GM21825 (cell line): Measurements from ENCODE around the gene UBXN7.
"Not testable (repeated sequence)": the region's sequence is repeated elsewhere in the genome, so short reads cannot be mapped to it uniquely, and the experiment has no call there.

ENCODE experiments used
- ATAC-seq: cut with Tn5 transposase; IDR thresholded peaks from one replicate; pipeline ENCODE4 v1.9.1; 2021; ENCODE audit warnings: mild to moderate bottlenecking, moderate library complexity; ENCODE audit not compliant: unreplicated experiment

UBXN7 gene

DNA sequence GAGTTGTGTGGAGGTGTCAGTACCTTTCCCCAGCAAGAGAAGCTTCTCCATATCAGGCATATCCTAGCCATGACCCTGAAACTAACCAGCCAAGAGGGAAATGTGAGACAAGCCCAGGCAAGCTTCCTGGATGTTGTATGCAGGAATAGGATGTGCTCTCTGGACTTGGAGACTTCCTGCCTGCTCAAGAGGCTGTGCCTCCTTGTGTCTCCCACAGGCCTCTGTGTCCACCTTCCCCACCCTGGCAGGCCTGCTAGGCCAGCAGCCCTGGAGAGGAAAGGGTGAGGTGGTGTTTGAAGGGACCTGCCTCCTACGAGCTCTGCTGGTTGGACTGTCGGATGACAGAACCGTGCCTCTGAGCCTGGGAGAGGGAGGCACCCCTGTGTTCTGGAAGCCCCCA is 112.1 kb downstream of the UBXN7 start:
- no peak for ATAC-seq

DNA sequence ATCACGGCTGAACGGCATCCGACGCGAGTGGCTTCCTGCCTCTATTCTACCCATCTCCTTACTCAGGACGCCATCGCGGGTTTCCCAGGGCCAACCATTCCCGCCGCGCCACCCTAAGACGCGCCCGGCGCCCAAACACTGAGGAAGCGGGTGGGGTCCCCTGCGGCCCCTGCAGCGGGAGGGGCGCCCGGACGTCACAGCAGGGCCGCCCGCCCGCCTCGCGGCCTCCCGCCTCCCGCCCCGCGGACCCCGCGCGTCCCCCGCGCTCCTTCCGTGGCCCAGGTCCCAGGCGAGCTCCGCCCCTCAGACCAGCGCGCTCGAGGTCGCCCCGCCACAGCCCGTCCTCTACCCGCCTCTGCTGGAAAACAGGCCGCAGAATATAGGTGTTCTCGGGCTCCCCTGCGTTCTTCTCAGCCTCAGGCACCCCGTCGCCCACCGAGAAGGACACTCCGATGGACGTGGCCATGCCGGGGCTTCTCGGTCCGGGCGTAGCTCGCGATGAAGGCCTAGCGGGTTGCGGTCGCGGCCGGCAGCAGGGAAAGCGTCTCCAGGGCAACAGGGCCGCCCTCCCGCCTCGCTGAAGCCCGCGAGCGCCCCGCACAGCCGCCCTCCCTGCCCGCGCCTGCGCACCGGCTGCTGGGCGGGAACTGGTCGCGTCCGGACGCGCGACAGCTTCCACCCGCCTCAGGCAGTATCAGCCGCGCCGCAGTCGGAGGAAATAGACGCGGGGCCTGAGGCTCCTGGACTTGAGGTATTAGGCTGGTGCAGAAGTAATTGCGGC is 114.3 kb downstream of the UBXN7 start, which contains the start of gene DYNLT2B:
DYNLT2B (minus strand) TSS at position 554 of the 781 bp plus-strand sequence; CDS start at position 466, 88 bp downstream.
- peak; percentile 90 for ATAC-seq

DNA sequence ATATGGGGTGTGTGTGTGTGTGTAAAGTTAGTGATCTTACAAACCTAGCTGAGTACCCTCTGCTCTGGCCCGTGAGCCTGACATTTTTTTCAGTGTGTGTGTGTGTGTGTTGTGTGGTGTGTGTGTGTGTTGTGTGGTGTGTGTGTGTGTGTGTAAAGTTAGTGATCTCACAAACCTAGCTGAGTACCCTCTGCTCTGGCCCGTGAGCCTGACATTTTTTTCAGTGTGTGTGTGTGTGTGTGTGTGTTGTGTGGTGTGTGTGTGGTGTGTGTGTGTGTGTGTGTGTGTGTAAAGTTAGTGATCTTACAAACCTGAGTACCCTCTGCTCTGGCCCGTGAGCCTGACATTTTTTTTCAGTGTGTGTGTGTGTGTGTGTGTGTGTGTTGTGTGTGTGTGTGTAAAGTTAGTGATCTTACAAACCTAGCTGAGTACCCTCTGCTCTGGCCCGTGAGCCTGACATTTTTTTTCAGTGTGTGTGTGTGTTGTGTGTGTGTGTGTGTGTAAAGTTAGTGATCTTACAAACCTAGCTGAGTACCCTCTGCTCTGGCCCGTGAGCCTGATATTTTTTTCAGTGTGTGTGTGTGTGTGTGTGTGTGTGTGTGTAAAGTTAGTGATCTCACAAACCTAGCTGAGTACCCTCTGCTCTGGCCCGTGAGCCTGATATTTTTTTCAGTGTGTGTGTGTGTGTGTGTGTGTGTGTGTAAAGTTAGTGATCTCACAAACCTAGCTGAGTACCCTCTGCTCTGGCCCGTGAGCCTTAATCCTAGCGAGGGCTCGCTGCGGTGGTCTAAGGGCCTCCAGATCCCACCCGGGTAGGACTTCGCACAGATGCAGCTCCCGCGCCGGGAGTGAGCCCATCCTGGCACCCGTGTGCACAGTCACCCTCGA is 115.2 kb downstream of the UBXN7 start:
- ATAC-seq = peak; percentile 36

DNA sequence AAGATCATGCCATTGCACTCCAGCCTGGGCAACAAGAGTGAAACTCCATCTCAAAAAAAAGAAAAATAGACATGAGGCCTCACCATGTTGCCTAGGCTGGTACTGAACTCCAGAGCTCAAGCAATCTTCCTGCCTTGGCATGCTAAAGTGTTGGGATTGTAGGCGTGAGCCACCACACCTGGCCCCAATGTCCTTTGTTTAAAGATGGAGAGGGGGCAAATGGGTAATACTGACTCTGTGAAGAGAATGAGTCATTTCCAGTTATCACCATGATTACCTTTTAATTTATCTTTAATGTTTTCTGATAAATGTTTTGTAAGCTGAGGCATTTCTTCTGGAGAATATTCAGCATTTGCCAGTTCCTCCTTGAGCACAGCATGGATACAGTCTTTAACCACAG is 116.4 kb downstream of the UBXN7 start:
- no peak for ATAC-seq

DNA sequence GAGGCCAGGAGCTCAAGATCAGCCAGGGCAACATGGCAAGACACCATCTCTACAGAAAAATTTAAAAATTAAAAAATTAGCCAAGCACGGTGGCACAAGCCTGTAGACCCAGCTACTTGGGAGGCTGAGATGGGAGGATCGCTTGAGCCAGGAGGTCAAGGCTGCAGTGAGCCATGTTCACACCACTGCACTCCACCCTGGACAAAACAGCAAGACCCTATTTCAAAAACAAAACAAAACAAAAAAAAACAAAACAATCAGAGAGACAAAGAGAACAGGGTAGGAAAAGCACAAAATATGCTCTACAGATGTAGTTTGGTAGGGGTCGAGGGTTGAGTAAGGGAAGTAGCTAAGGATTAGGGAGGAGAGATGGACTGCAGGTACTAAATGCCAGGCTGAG is 117.6 kb downstream of the UBXN7 start:
- ATAC-seq = no peak

DNA sequence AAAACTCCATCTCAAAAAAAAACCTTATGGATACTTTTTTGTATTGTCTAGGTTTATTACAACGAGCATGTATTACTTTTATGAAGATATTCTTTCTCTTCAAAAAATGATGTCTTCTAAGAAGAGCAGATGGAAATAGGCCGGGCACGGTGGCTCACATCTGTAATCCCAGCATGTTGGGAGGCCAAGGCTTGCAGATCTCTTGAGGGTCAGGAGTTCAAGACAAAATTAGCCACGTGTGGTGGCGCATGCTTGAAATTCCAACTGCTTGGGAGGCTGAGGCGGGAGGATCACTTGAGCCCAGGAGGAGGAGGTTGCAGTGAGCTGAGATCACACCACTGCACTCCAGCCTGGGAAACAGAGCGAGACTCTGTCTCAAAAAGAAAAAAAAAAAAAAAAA is 118.1 kb downstream of the UBXN7 start:
- ATAC-seq = not testable (repeated sequence)

DNA sequence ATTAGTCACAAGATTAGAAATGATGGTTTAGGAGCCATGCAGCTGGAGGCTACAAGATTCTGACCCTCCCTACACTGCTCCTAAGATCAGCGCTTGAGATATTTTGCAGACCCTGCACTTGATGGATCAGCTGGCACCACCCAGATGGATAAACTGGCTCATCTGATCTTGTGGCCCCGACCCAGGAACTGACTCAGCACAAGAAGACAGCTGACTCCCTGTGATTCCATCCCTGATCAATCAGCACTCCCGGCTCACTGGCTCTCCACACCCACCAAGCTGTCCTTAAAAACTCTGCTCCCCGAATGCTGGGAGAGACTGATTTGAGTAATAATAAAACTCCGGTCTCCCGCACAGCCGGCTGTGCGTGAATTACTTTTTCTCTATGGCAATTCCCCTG is 129.3 kb downstream of the UBXN7 start:
- ATAC-seq = not testable (repeated sequence)

DNA sequence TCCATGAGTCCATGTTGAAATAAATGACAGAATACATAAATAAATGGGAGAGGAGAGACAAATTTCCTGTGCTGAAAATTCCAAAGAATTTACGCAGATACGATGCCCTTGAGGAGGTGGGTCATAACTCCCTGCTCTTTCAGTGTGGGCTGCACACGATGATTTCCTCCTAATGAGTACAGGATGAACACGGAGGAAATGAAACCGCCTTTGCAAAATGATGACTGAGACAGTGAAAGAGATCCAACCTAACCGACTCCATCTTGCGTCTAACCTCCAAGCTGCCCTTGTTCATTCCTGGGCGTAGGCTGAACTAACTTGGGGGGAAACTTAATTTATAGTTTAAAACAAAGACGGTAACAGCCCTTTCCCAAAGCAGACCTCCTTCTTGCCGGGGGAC is 129.7 kb downstream of the UBXN7 start:
- ATAC-seq = not testable (repeated sequence)

DNA sequence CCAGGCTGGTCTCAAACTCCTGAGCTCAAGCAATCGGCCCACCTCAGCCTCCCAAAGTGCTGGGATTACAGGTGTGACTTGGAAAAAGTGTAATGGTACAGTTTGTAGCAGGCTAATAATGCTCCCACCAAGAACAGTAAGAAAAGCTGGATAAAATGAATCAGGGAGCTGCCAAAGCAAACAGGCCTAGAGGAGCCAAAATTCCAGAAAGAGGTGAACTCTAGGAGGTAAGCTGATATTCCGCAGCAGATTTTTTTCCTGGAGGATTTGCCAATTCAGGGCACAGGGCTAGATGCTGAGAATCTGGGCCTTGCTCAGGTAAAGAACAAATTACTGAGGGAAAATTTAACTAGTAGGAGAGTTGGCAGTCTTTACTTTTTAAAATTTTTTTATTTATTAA is 133.7 kb downstream of the UBXN7 start:
- ATAC-seq = no peak
